HG03442 (cell line): ENCODE results near the gene SF3B3.
"Not testable (repeated sequence)": the region's sequence is repeated elsewhere in the genome, so short reads cannot be mapped to it uniquely, and the experiment has no call there.

Experiments used
- ATAC-seq: cut with Tn5 transposase; IDR thresholded peaks from one replicate; pipeline ENCODE4 v1.9.1; 2021; ENCODE audit warnings: mild to moderate bottlenecking, moderate library complexity; ENCODE audit not compliant: unreplicated experiment

SF3B3 gene

GRCh38 chr16:70611785-70612303 lies 88.2 kb downstream of the SF3B3 start:
- no peak for ATAC-seq

GRCh38 chr16:70612931-70613330 lies 89.3 kb downstream of the SF3B3 start:
- no peak for ATAC-seq

- no peak for ATAC-seq
These were observed 90.8 kb downstream of the SF3B3 start for GRCh38 chr16:70614208-70614951.

- ATAC-seq, result no peak
These were observed 92.3 kb downstream of the SF3B3 start for GRCh38 chr16:70615945-70616344.

GRCh38 chr16:70621864-70622263 lies 98.2 kb downstream of the SF3B3 start:
- not testable (repeated sequence) for ATAC-seq
